ENCODE results near the gene HEATR5A. TPM values are rescaled to one million over a fixed set of nuclear protein-coding genes. Genes with fewer than 3 reads are reported as not detected.

Gene HEATR5A
- total RNA-seq = 56.7 and 73.9 TPM in 2 replicates

GRCh38 chr14:31420319-31421111 lies at the start of gene HEATR5A:
Gene HEATR5A (minus strand): TSS chr14:31420550. CDS start chr14:31402975, 17,575 bp downstream.

DNA sequence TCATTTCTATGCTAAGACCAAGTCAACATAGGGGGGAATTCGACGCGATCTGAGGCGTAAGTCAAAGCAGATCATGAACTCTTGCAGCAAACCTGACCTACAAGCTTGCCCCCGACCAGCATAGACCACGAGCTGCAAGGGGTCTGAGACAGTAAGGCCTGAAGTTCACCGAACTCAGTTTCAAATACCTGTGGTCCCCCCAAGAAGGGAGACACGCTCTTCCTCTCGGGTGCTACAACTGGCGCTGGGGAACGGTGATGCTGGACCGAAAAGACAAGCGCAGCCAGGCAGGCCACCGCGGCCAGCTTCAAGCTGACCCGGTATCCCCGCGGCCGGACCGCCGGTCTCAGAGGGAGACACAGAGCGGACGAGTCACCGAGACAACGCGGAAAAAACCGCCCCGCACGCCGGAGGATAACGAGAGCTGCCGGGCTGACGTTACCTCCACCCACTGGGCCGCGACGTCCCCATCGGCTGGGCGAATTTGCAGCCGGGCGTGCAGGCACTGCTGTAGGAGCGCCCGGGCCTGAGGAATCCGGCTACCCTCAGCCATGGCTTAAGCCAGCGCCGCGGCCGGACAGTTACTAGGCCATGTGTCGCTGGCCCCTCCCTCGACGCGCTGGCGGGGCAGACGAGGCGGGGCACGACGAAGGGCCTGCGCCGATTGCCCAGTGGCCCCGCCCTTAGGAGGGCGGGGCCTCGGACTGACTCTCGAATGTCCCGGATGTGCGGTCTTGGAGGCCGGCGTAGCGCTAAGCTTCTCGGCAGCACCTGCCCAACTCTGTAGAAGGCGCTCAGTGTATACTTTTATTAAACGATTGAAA lies 36.7 kb upstream of the HEATR5A start, which contains the start of gene DTD2:
Gene DTD2 (minus strand): TSS at position 666 of the 824 bp plus-strand sequence. CDS start 113 bp downstream, at position 553.

Other genes starting within 250 kb of the HEATR5A start
- 207 and 247 TPM in 2 replicates for gene HECTD1, start 212.8 kb downstream of the HEATR5A start, total RNA-seq
- gene DTD2, start 37.0 kb upstream of the HEATR5A start, total RNA-seq = 68.8 and 77.0 TPM in 2 replicates
- not detected in 2 replicates for gene GPR33, start 67.5 kb upstream of the HEATR5A start, total RNA-seq
- 8.7 and 12.8 TPM in 2 replicates for gene NUBPL, start 140.9 kb upstream of the HEATR5A start, total RNA-seq